GM18870 (cell line): Measurements from ENCODE around the gene DIS3L2.

Source experiments
- ATAC-seq: cut with Tn5 transposase; IDR thresholded peaks from one replicate; pipeline ENCODE4 v1.9.1; 2021; ENCODE audit warnings: moderate library complexity; ENCODE audit not compliant: unreplicated experiment

The DIS3L2 gene

GRCh38 chr2:232219496-232219870, 258.0 kb downstream of the DIS3L2 start:
- no peak for ATAC-seq

- no peak for ATAC-seq
These were observed 258.4 kb downstream of the DIS3L2 start for GRCh38 chr2:232219932-232220331.

GRCh38 chr2:232225429-232225828, 263.9 kb downstream of the DIS3L2 start:
- ATAC-seq, result no peak

- no peak for ATAC-seq
These were observed 264.4 kb downstream of the DIS3L2 start for GRCh38 chr2:232225895-232226294.

GRCh38 chr2:232228332-232228731, 266.8 kb downstream of the DIS3L2 start:
- no peak for ATAC-seq

GRCh38 chr2:232228971-232229894, 267.7 kb downstream of the DIS3L2 start:
- ATAC-seq, result no peak

- ATAC-seq, result no peak
These were observed 268.4 kb downstream of the DIS3L2 start for GRCh38 chr2:232229911-232230310.

- no peak for ATAC-seq
These were observed 269.0 kb downstream of the DIS3L2 start for GRCh38 chr2:232230560-232230959.

- ATAC-seq, result no peak
These were observed 270.0 kb downstream of the DIS3L2 start for GRCh38 chr2:232231554-232231953.

- no peak for ATAC-seq
These were observed 271.4 kb downstream of the DIS3L2 start for GRCh38 chr2:232232915-232233314.

- ATAC-seq, result no peak
These were observed 273.6 kb downstream of the DIS3L2 start for GRCh38 chr2:232234922-232235615.

GRCh38 chr2:232235716-232236115, 274.2 kb downstream of the DIS3L2 start:
- no peak for ATAC-seq

- peak; percentile 91 for ATAC-seq
These were observed 274.7 kb downstream of the DIS3L2 start for GRCh38 chr2:232236200-232236599.

- no peak for ATAC-seq
These were observed 276.0 kb downstream of the DIS3L2 start for GRCh38 chr2:232237464-232237863.

- no peak for ATAC-seq
These were observed 276.6 kb downstream of the DIS3L2 start for GRCh38 chr2:232238108-232238507.

GRCh38 chr2:232238596-232238995, 277.1 kb downstream of the DIS3L2 start:
- ATAC-seq, result no peak

- ATAC-seq, result no peak
These were observed 278.6 kb downstream of the DIS3L2 start for GRCh38 chr2:232239951-232240681.

GRCh38 chr2:232240906-232241305, 279.4 kb downstream of the DIS3L2 start:
- no peak for ATAC-seq

- no peak for ATAC-seq
These were observed 280.8 kb downstream of the DIS3L2 start for GRCh38 chr2:232242316-232242715.

GRCh38 chr2:232245111-232245510, 283.6 kb downstream of the DIS3L2 start:
- no peak for ATAC-seq

- ATAC-seq, result no peak
These were observed 284.7 kb downstream of the DIS3L2 start for GRCh38 chr2:232246245-232246644.
